Fibroblast of skin of right quadriceps (primary cell): Measurements from ENCODE around the gene RPS6KA2.

ENCODE experiments used
- DNase-seq: peaks from one replicate; pipeline ENCODE4 v3.0.0-alpha.2; 2013

Gene RPS6KA2

GRCh38 chr6:166516251-166516884 lies 110.7 kb downstream of the RPS6KA2 start:
- no peak for DNase-seq

GRCh38 chr6:166515072-166515810 lies 111.8 kb downstream of the RPS6KA2 start:
- peak; percentile 86 for DNase-seq

GRCh38 chr6:166514196-166514595 lies 112.9 kb downstream of the RPS6KA2 start:
- no peak for DNase-seq

GRCh38 chr6:166512567-166512966 lies 114.5 kb downstream of the RPS6KA2 start:
- DNase-seq = no peak

GRCh38 chr6:166511316-166511715 lies 115.7 kb downstream of the RPS6KA2 start:
- no peak for DNase-seq

GRCh38 chr6:166509193-166509592 lies 117.9 kb downstream of the RPS6KA2 start:
- no peak for DNase-seq

- no peak for DNase-seq
Observed at GRCh38 chr6:166508726-166509125, 118.3 kb downstream of the RPS6KA2 start.

GRCh38 chr6:166507809-166508564 lies 119.1 kb downstream of the RPS6KA2 start:
- no peak for DNase-seq

GRCh38 chr6:166507380-166507779 lies 119.7 kb downstream of the RPS6KA2 start:
- DNase-seq = no peak

- DNase-seq = no peak
Observed at GRCh38 chr6:166505133-166505905, 121.7 kb downstream of the RPS6KA2 start.

- DNase-seq = no peak
Observed at GRCh38 chr6:166504100-166504499, 123.0 kb downstream of the RPS6KA2 start.

GRCh38 chr6:166503167-166503744 lies 123.8 kb downstream of the RPS6KA2 start:
- DNase-seq = no peak

GRCh38 chr6:166502453-166502852 lies 124.6 kb downstream of the RPS6KA2 start:
- no peak for DNase-seq

- no peak for DNase-seq
Observed at GRCh38 chr6:166501246-166501645, 125.8 kb downstream of the RPS6KA2 start.

- no peak for DNase-seq
Observed at GRCh38 chr6:166500246-166500645, 126.8 kb downstream of the RPS6KA2 start.

- DNase-seq = no peak
Observed at GRCh38 chr6:166499350-166500163, 127.5 kb downstream of the RPS6KA2 start.

- DNase-seq = no peak
Observed at GRCh38 chr6:166498661-166499349, 128.2 kb downstream of the RPS6KA2 start.

- DNase-seq = no peak
Observed at GRCh38 chr6:166498228-166498627, 128.8 kb downstream of the RPS6KA2 start.

- peak; percentile 8 for DNase-seq
Observed at GRCh38 chr6:166497087-166497899, 129.8 kb downstream of the RPS6KA2 start.

GRCh38 chr6:166496460-166496859 lies 130.6 kb downstream of the RPS6KA2 start:
- no peak for DNase-seq
